Right cardiac atrium (tissue), 5 donors: ENCODE measurements around the gene IL6. TPM values are rescaled to one million over a fixed set of nuclear protein-coding genes. Genes with fewer than 3 reads are reported as not detected.
"Not testable (repeated sequence)": the region's sequence is repeated elsewhere in the genome, so short reads cannot be mapped to it uniquely, and the experiment has no call there.

Source experiments
- ATAC-seq, 2 donors: fragments of 200-7000 bp; cut with Tn5 transposase; one replicate each; pipeline versions ENCODE4 v1.8.0 to v1.9.1; 2020; ENCODE audit warnings: moderate library complexity in 2 of 2, mild to moderate bottlenecking in 1 of 2
- DNase-seq, 3 donors: peaks; one replicate each; pipeline ENCODE4 v3.0.0-alpha.2; 2020
- H3K27ac ChIP-seq: one replicate; pipeline ENCODE4 v1.5.1; 2013; ENCODE audit warnings: mild to moderate bottlenecking, low read length, control low read depth, moderate library complexity
- H3K27me3 ChIP-seq: one replicate; pipeline ENCODE4 v1.6.1; 2013; ENCODE audit not compliant: control insufficient read depth, insufficient read depth
- H3K4me1 ChIP-seq: one replicate; pipeline ENCODE4 v1.6.1; 2013; ENCODE audit warnings: low read length; ENCODE audit not compliant: control insufficient read depth, insufficient read depth
- H3K4me3 ChIP-seq: one replicate; pipeline ENCODE4 v1.5.1; 2013; ENCODE audit warnings: low read length, control low read depth
- H3K9me3 ChIP-seq: one replicate; pipeline ENCODE4 v1.6.1; 2013; ENCODE audit warnings: low read length; ENCODE audit not compliant: control insufficient read depth
- WGBS: extraction: QIAGEN DNeasy Blood & Tissue Kit; methylation state at CpG from one replicate; pipeline ENCODE4 v1.1.7; 2013; 5-methylcytosine and 5-hydroxymethylcytosine counted together
- intact Hi-C, 4 donors: fragments of 100-400 bp; cut with DNase I; formaldehyde crosslinking; loops; one replicate each; pipeline versions ENCODE4 v1.11.0 to v1.14.0; 2022 to 2023
- polyA plus RNA-seq: library from polyadenylated mRNA; stranded (reverse); fragments of 200-250 nt; gene quantifications from one replicate; pipeline ENCODE4 v1.2.3, GENCODE V29; 2013
- total RNA-seq, 4 donors: library from RNA; stranded (reverse); fragmentation: NEBNext Ultra II Directional; extraction: Animal tissue kit (Norgen Biotek cat#: 25700); gene quantifications; one replicate each; pipeline ENCODE4 v1.2.1, GENCODE V29; 2021
- donor health status: healthy with polysubstance abuse.
- donor health status: DM: no; HTN: yes; CAD: no.
- donor health status: DM: no; HTN: no; CAD: no.
- donor health status: DM: no; HTN: yes; CAD: no; lungs with severe emphysema.
- donor health status: DM: yes; HTN: yes; CAD: no.

Gene IL6
- total and polyA plus RNA-seq, 5 donors = 0.43 to 17.2 (median 1.3) TPM

DNA sequence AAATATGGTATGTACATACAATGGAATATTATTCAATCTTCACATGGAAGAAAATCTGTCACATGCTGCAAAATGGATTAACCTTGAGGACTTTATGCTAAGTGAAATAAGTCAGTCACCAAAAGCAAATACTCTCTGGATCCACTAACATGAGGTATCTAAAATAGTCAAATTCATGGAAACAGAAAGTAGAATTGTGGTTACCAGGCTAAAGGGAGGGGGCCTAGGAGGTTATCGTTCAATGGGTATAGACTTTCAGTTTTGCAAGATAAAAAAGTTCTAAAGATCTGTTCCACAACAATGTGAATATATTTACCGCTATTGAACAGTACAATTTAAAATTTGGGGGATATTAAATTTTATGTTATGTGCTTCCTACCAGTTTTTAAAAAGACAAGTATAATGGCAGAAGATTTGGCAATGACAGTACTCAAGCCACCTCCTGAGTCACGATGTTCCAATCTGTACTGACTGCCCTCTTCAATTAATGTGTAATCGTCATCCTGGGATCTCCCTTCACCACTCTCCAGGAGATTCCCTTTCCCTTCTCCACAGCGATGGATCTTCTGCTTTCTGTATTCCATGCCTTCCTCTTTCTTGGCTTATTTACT lies 32.3 kb upstream of the IL6 start:
- no peak overlapping the region for H3K4me3 ChIP-seq
- no peak for ATAC-seq
- intact Hi-C loops = no loop called here
- 90% methylated on average over 5 of the region's 5 CpGs for WGBS
- no peak overlapping the region for H3K27ac ChIP-seq
- H3K9me3 ChIP-seq = no peaks in the 10 kb centered on the region
- H3K4me1 ChIP-seq = no peaks in the 10 kb centered on the region
- H3K27me3 ChIP-seq = no peaks in the 10 kb centered on the region
- no peak for DNase-seq

DNA sequence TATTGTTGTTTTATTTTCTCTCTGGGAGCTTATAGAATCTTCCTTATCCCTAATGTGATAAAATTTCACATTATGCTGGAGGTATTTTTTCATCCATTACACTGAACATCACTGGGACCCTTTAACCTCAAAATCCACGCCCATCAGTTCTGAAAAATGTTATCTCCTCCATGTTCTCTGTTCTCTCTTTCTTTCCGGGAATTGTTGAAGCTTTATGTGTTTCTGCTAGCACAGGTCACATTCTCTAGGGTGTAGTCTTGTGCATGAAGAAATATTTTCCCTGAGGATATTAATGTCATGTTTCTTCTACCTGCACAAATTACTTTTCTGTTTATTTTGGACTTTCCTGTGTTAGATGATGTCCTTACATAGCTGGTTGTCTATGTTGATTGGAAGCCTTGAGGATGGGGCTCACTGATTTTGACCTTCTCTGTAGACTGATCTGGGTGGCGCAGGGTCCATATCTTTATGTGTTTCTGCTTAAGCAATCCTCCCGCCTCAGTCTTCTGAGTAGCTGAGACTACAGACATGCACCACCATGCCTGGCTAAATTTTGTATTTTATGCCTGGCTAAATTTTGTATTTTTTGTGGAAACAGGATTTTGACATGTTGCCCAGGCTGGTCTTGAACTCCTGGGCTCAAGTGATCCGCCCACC lies 31.4 kb upstream of the IL6 start:
- H3K27ac ChIP-seq = no peak overlapping the region
- H3K27me3 ChIP-seq = no peaks in the 10 kb centered on the region
- peaks cover 1% of the 10 kb centered on the region for H3K4me1 ChIP-seq
- ATAC-seq (no peak), DNase-seq (no peak)
- H3K9me3 ChIP-seq = no peaks in the 10 kb centered on the region
- intact Hi-C loops = no loop called here
- 97% methylated on average over 5 of the region's 5 CpGs for WGBS
- H3K4me3 ChIP-seq = no peak overlapping the region

DNA sequence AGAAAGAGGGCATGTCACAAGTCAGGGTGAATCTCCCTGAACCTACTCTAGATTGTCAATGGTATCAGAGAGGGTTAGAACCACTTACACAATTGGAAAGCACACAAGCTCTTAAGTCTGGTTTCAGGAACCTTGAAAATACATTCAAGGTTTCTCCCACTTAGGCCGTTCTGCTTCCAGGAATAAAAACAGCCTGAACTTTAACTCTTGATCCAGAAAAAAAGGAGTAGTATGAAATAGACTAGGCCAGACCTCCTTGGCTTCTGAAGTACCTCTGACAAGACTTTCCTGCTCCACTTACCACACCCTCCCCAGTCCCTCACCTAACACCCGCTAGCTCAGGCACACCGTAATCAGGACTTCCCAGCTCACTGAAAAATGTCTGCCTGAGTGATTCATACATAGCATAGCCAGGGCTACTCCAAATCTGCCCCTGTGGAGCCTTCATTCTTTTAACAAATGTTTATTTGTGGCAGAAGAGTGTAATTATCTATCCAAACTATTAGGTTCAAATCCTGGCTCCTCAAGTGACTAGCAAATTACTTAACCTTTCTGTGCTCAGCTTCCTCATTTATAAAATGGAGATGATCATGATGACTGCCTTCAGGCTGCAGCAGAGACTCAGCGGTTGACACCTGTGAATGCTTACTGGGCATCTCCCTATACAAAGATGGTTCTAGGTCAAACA lies 30.3 kb upstream of the IL6 start:
- H3K27ac ChIP-seq = no peak overlapping the region
- no peaks in the 10 kb centered on the region for H3K27me3 ChIP-seq
- DNase-seq (no peak), ATAC-seq (peak; percentile 56 to 62)
- H3K4me1 ChIP-seq = peaks cover 1% of the 10 kb centered on the region
- no peaks in the 10 kb centered on the region for H3K9me3 ChIP-seq
- intact Hi-C loops = no loop called here
- H3K4me3 ChIP-seq = no peak overlapping the region
- 67% methylated on average over 4 of the region's 4 CpGs for WGBS

DNA sequence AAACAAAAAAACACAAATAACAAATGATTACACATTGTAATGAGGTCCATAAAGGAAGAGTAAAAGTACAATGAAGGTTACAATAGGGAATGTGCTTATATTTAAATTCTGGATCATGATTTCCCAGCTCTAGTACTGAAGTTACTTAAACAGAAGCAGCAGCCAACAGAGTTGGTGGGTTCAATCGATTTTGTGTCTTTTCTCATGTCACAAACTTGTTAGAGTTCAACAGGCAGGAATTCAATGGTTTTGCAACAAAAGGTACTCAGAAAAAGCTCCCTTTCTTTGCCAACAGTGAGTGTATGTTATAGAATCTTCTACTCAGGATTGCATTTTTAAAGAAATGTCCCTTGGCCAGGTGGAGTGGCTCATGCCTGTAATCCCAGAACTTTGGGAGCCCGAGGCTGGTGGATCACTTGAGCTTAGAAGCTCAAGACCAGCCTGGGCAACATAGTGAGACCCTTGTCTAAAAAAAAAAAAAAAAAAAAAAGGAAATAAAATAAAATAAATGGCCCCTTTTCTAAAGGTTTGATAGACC lies 29.6 kb upstream of the IL6 start:
- H3K4me1 ChIP-seq = peaks cover 1% of the 10 kb centered on the region
- WGBS = 92% methylated on average over 2 of the region's 2 CpGs

DNA sequence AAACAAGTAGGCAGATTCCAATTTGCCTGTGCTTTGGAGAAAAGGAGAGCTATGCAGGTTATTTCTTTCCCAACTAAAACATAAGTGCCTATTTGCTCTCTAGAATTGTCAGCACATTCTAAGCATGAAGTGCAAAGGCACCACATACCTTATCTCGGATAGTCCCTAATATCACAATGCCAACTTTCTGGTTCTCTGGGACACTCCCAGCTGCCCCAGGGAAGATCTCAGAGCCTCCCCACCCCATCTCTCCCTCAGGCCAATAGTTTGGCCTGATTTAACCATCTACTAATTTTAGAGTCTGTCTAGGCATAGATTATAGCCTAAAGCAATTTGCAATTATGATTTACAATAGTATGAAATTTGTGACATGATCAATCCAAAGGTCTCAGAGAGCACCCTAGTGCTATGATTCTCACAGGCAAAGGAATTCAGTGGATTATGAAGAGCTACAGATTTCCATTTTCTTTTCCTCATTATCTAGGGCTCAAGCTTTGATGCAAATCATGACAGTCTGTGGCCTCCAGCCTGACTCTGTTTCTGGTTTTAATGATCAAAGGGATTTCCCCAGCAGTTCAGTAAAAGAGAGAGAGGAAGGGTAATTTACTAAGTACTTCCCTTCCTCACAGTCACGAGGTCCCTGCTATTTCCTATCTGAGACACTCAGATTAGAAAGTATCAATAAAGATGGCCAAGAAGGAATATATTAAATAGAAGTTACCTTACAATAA lies 29.0 kb upstream of the IL6 start:
- Histone ChIP-seq H3K4me1 (peaks cover 1% of the 10 kb centered on the region), H3K9me3 (no peaks in the 10 kb centered on the region), H3K27me3 (no peaks in the 10 kb centered on the region), H3K27ac (no peak overlapping the region), H3K4me3 (no peak overlapping the region)
- ATAC-seq (no peak), DNase-seq (no peak)
- WGBS = 54% methylated on average over 2 of the region's 2 CpGs
- intact Hi-C loops = no loop called here

More for the DNA sequence above, 29.6 kb upstream of the IL6 start:
- ATAC-seq (no peak), DNase-seq (no peak)
- Histone ChIP-seq H3K4me3 (no peak overlapping the region), H3K27me3 (no peaks in the 10 kb centered on the region), H3K9me3 (no peaks in the 10 kb centered on the region), H3K27ac (no peak overlapping the region)
- intact Hi-C loops = no loop called here

DNA sequence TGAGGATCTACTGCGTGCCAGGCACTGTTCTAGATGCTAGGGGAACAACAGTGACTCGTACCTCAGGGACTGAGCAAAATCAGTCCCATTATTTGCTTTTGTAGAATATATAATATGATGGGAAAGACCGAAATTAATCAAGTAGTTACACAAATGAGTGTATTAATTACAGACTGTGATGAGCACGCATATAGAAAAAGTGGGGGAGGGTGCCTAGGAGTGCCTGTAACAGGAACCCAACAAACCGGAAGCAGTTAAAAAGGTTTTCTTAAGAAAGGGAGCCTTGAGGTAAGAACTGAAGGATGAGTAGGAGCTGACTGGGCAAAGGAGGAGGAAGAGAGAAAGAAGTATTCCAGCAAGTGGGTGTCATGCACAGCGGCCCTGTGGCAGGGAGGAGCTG lies 28.2 kb upstream of the IL6 start:
- DNase-seq (no peak), ATAC-seq (no peak)
- 88% methylated on average over 6 of the region's 6 CpGs for WGBS
- H3K27ac ChIP-seq = no peak overlapping the region
- no peaks in the 10 kb centered on the region for H3K9me3 ChIP-seq
- H3K4me3 ChIP-seq = no peak overlapping the region
- H3K4me1 ChIP-seq = peaks cover 1% of the 10 kb centered on the region
- intact Hi-C loops = no loop called here
- no peaks in the 10 kb centered on the region for H3K27me3 ChIP-seq

DNA sequence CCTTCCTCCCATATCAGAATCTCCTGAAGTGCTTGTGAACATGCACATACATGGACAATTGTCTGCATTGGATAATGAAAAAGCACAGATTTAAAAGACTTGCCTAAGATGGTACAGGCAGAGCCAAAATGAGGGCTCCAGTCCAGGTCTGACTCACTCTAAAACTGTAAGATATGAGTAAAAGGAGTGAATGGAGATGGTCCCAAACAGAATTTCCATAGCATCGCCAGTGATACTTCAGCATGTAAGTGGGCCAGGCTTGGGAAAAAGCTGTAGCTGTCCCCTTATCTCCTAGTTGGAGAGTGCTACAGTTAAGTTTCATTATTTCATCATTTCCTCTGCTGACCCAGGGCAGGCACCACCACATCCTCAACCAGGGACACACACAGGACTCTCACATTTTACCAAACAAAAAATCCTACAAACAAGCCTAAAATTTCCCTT lies 26.4 kb upstream of the IL6 start:
- Histone ChIP-seq H3K9me3 (no peaks in the 10 kb centered on the region), H3K4me3 (no peak overlapping the region), H3K27me3 (no peaks in the 10 kb centered on the region), H3K27ac (no peak overlapping the region), H3K4me1 (peaks cover 1% of the 10 kb centered on the region)
- DNase-seq (no peak), ATAC-seq (peak in 1 of 2 donors; percentile 92)
- WGBS = 15% methylated on average over 1 of the region's 1 CpG
- intact Hi-C loops = no loop called here

DNA sequence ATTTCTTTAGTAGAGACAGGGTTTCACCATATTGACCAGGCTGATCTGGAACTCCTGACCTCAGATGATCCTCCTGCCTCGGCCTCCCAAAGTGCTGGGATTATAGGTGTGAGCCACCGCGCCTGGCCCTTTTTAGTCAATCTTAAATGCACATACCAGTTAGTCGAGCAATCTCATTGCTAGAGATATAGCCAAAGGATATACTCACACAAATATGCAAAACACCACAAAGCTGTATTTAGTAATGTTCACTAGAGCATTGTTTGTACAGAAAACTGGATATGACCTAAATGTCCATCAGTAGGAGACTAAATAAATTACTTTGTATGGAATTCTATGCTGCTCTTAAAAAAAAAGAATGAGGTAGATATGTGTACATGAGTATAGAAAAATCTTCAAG lies 24.5 kb upstream of the IL6 start:
- intact Hi-C loops = no loop called here
- Histone ChIP-seq H3K9me3 (no peaks in the 10 kb centered on the region), H3K27me3 (no peaks in the 10 kb centered on the region), H3K4me3 (no peak overlapping the region), H3K4me1 (peaks cover 1% of the 10 kb centered on the region), H3K27ac (no peak overlapping the region)
- no peak for ATAC-seq
- 87% methylated on average over 4 of the region's 4 CpGs for WGBS
- DNase-seq = no peak

DNA sequence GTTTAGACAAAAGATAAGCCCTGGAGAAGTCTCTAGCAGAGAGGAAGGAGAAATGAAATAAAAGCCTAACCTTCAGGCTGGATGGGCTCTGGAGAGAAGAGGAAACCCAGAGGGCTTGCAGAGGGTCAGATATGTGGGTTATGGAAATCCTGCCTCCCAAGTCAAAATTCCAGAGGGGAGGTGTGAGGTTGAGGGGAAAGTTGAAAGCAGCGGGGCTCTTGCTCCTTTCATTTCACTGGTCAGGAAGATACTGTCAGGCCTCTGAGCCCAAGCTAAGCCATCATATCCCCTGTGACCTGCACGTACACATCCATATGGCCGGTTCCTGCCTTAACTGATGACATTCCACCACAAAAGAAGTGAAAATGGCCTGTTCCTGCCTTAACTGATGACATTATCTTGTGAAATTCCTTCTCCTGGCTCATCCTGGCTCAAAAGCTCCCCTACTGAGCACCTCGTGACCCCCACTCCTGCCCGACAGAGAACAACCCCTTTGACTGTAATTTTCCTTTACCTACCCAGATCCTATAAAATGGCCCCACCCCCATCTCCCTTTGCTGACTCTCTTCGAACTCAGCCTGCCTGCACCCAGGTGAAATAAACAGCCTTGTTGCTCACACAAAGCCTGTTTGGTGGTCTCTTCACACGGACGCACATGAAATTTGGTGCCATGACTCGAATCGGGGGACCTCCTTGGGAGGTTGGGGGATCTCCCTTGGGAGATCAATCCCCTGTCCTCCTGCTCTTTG lies 23.7 kb upstream of the IL6 start:
- ATAC-seq, H3K4me3 ChIP-seq: not testable (repeated sequence)

DNA sequence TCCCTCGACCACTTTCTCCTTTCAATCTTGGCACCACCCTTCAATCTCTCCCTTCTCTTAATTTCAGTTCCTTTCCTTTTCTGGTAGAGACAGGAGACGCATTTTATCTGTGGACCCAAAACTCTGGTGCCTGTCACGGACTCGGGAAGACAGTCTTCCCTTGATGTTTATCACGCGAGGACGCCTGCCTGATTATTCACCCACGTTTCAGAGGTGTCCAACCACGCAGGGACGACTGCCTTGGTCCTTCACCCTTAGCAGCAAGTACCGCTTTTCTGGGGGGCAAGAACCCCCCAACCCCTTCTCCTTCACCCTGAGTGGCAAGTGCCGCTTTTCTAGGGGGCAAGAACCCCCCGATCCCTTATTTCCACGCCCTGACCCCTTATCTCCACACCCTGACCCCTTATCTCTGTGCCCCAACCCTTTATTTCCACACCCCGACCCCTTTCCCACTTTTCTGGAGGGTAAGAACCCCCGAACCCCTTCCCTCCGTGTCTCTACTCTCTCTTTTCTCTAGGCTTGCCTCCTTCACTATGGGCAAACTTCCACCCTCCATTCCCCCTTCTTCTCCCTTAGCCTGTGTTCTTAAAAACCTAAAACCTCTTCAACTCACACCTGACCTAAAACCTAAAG lies 22.9 kb upstream of the IL6 start:
- ATAC-seq, intact Hi-C loops, H3K4me3 ChIP-seq, DNase-seq, H3K27me3 ChIP-seq, H3K4me1 ChIP-seq, H3K9me3 ChIP-seq, H3K27ac ChIP-seq: not testable (repeated sequence)
- 81% methylated on average over 17 of the region's 17 CpGs for WGBS

More for the DNA sequence above, 23.7 kb upstream of the IL6 start:
- H3K27me3 ChIP-seq, DNase-seq, H3K27ac ChIP-seq, intact Hi-C loops, H3K4me1 ChIP-seq, H3K9me3 ChIP-seq: not testable (repeated sequence)
- 87% methylated on average over 8 of the region's 10 CpGs for WGBS
